Endothelial cell of umbilical vein (primary cell): Measurements from ENCODE around the gene GRAMD1A.

Experiments
- TF ChIP-seq, protein P1 (sequence below): IDR thresholded peaks from 2 replicates; pipeline ENCODE4 v1.6.1; 2011; ENCODE audit not compliant: insufficient read depth, insufficient read length
- TF ChIP-seq, protein P2 (sequence below), 2 donors: IDR thresholded peaks; 1 replicate in 1 of 2; 2 replicates in 1 of 2; pipeline ENCODE4 v1.5.1; 2011; ENCODE audit warnings: low read length in 2 of 2, mild to moderate bottlenecking in 2 of 2, moderate library complexity in 2 of 2, control low read depth in 1 of 2, inconsistent platforms in 1 of 2, low read depth in 1 of 2; ENCODE audit not compliant: insufficient read depth in 1 of 2; ENCODE audit errors: extremely low read depth in 1 of 2

DNA sequence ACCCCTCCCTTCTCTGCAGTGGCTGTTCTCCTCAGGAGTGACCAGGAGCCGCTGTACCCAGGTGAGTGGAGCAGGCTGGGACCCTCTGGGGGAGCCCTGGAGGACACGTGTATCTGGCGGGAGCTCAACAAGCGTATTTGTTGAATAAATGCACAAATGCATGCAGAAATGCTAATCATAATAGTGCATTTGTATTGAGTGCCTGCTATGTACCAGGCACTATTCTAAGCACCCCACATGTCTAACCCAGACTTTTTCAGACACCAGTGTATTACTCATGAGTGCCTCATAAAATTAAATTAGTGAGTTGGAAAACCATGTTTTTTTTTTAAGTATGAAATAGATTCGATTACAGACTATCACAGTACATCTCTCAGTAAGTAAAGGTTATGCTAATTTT, 49.3 kb downstream of the GRAMD1A start:
- TF ChIP-seq, protein P1, sequence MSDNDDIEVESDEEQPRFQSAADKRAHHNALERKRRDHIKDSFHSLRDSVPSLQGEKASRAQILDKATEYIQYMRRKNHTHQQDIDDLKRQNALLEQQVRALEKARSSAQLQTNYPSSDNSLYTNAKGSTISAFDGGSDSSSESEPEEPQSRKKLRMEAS, result no peak
- TF ChIP-seq, protein P2, sequence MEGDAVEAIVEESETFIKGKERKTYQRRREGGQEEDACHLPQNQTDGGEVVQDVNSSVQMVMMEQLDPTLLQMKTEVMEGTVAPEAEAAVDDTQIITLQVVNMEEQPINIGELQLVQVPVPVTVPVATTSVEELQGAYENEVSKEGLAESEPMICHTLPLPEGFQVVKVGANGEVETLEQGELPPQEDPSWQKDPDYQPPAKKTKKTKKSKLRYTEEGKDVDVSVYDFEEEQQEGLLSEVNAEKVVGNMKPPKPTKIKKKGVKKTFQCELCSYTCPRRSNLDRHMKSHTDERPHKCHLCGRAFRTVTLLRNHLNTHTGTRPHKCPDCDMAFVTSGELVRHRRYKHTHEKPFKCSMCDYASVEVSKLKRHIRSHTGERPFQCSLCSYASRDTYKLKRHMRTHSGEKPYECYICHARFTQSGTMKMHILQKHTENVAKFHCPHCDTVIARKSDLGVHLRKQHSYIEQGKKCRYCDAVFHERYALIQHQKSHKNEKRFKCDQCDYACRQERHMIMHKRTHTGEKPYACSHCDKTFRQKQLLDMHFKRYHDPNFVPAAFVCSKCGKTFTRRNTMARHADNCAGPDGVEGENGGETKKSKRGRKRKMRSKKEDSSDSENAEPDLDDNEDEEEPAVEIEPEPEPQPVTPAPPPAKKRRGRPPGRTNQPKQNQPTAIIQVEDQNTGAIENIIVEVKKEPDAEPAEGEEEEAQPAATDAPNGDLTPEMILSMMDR (IDR thresholded peaks at IDR 0.05; ENCODE audit: extremely low read depth in 1 of 2, insufficient read depth in 1 of 2, low read depth in 1 of 2, low read length in 2 of 2), result no peak
